HTERT RPE-1 (cell line): ENCODE measurements around the gene DHTKD1.
"Not testable (repeated sequence)": the region's sequence is repeated elsewhere in the genome, so short reads cannot be mapped to it uniquely, and the experiment has no call there.

ENCODE experiments used
- in situ Hi-C: fragments of 300-500 bp; cut with MboI; formaldehyde crosslinking; loops from 4 replicates; pipeline ENCODE4 v1.14.3; 2020; ENCODE audit warnings: low sequenced_read_pairs

DHTKD1 gene

GRCh38 chr10:12062754-12063482 lies 5.8 kb upstream of the DHTKD1 start:
- in situ Hi-C loops, result no loop called here

GRCh38 chr10:12063483-12063818 lies 5.3 kb upstream of the DHTKD1 start:
- in situ Hi-C loops, result no loop called here

- in situ Hi-C loops, result no loop called here
These were observed 1.4 kb upstream of the DHTKD1 start for GRCh38 chr10:12067336-12067735.

GRCh38 chr10:12071441-12071840 lies 2.7 kb downstream of the DHTKD1 start:
- in situ Hi-C loops, result not testable (repeated sequence)

- in situ Hi-C loops, result no loop called here
These were observed 4.8 kb downstream of the DHTKD1 start for GRCh38 chr10:12073526-12073925.

- in situ Hi-C loops, result no loop called here
These were observed 8.9 kb downstream of the DHTKD1 start for GRCh38 chr10:12077580-12078180.

GRCh38 chr10:12081470-12081869 lies 12.7 kb downstream of the DHTKD1 start:
- in situ Hi-C loops, result no loop called here

- in situ Hi-C loops, result no loop called here
These were observed 13.3 kb downstream of the DHTKD1 start for GRCh38 chr10:12081879-12082557.

GRCh38 chr10:12088919-12089318 lies 20.2 kb downstream of the DHTKD1 start:
- in situ Hi-C loops, result no loop called here

- in situ Hi-C loops, result no loop called here
These were observed 22.7 kb downstream of the DHTKD1 start for GRCh38 chr10:12091421-12091820.

- in situ Hi-C loops, result not testable (repeated sequence)
These were observed 28.6 kb downstream of the DHTKD1 start for GRCh38 chr10:12097361-12097760.

GRCh38 chr10:12097791-12098190 lies 29.0 kb downstream of the DHTKD1 start:
- in situ Hi-C loops, result no loop called here

- in situ Hi-C loops, result no loop called here
These were observed 30.2 kb downstream of the DHTKD1 start for GRCh38 chr10:12098966-12099365.

GRCh38 chr10:12103802-12104201 lies 35.0 kb downstream of the DHTKD1 start:
- in situ Hi-C loops, result no loop called here

- in situ Hi-C loops, result no loop called here
These were observed 39.0 kb downstream of the DHTKD1 start for GRCh38 chr10:12107781-12108180.

GRCh38 chr10:12109286-12109685 lies 40.5 kb downstream of the DHTKD1 start:
- in situ Hi-C loops, result no loop called here

GRCh38 chr10:12111528-12111927 lies 42.8 kb downstream of the DHTKD1 start:
- in situ Hi-C loops, result no loop called here

- in situ Hi-C loops, result no loop called here
These were observed 44.9 kb downstream of the DHTKD1 start for GRCh38 chr10:12113627-12114026.

- in situ Hi-C loops, result no loop called here
These were observed 52.9 kb downstream of the DHTKD1 start for GRCh38 chr10:12121673-12122072.

GRCh38 chr10:12129222-12130111 lies 60.7 kb downstream of the DHTKD1 start, which contains the start of gene SEC61A2:
Gene SEC61A2 (plus strand): TSS chr10:12129677. CDS start chr10:12129788, 111 bp downstream.
- in situ Hi-C loops, result no loop called here

- in situ Hi-C loops, result no loop called here
These were observed 61.6 kb downstream of the DHTKD1 start for GRCh38 chr10:12130237-12130872.
